A549 (cell line): Measurements from ENCODE around the gene MAP3K19. TPM values are rescaled to one million over a fixed set of nuclear protein-coding genes. Genes with fewer than 3 reads are reported as not detected.
A peak's percentile ranks its signal among the peaks of the same experiment; 100 is the strongest.

Experiments
- ATAC-seq, 2 experiments: fragments of 200-7000 bp in 1 of 2; fragments of >200 bp in 1 of 2; cut with Nextera tagmentation in 1 of 2; cut with Tn5 transposase in 1 of 2; 3 replicates each; pipeline versions ENCODE4 v1.8.0 to v1.9.1; 2018 to 2020; ENCODE audit warnings: mild to moderate bottlenecking in 1 of 2, moderate library complexity in 1 of 2
- CTCF ChIA-PET: fragments of 300-600 bp; sonication (Branson Sonifier 250); formaldehyde crosslinking; extraction: SDS; loops from one replicate; lab custom pipeline; 2021; ENCODE audit warnings: antibody characterized with exemption, inconsistent platforms; lab: Yijun Ruan, JAX
- POLR2A ChIA-PET: fragments of 350-600 bp; formaldehyde crosslinking; extraction: SDS; loops from one replicate; lab custom pipeline; 2021; ENCODE audit warnings: antibody characterized with exemption, inconsistent platforms; lab: Yijun Ruan, JAX
- DNase-seq, 2 experiments: peaks; one replicate each; pipeline versions ENCODE4 v3.0.0 to v3.0.0-alpha.2; 2011 to 2016; ENCODE audit warnings: low read depth in 1 of 2, low spot score in 1 of 2
- FAIRE-seq: peaks from 2 replicates; lab custom pipeline; 2011; peaks lifted over from hg19 to GRCh38; lab: Jason Lieb, UNC
- H3K27ac ChIP-seq, 2 experiments: fragments of >200 bp; sonication (Bioruptor Twin); formaldehyde crosslinking; 3 replicates each; pipeline ENCODE4 v1.5.1; 2016 to 2017
- H3K4me1 ChIP-seq: fragments of >200 bp; sonication (Bioruptor Twin); formaldehyde crosslinking; 3 replicates; pipeline ENCODE4 v1.6.1; 2016
- H3K4me2 ChIP-seq: fragments of >200 bp; sonication (Bioruptor Twin); formaldehyde crosslinking; 3 replicates; pipeline ENCODE4 v1.6.1; 2016
- H3K4me3 ChIP-seq: fragments of >200 bp; sonication (Bioruptor Twin); formaldehyde crosslinking; 3 replicates; pipeline ENCODE4 v1.5.1; 2016
- H3K9me3 ChIP-seq: fragments of >200 bp; sonication (Bioruptor Twin); formaldehyde crosslinking; 3 replicates; pipeline ENCODE4 v1.6.1; 2016
- CBX2 ChIP-seq: fragments of 200-600 bp; sonication (generic); IDR thresholded peaks from 2 replicates; pipeline ENCODE4 v1.6.1; 2016; ENCODE audit warnings: low read depth, mild to moderate bottlenecking, borderline replicate concordance
- CBX8 ChIP-seq: fragments of 200-600 bp; sonication (generic); IDR thresholded peaks from 2 replicates; pipeline ENCODE4 v1.6.1; 2016
- CEBPB ChIP-seq, 2 experiments: fragments of >200 bp in 1 of 2; sonication (Bioruptor Twin) in 1 of 2; formaldehyde crosslinking in 1 of 2; IDR thresholded peaks; 2 replicates each; pipeline ENCODE4 v1.6.1; 2012 to 2016
- CHD4 ChIP-seq: fragments of 200-600 bp; sonication (generic); IDR thresholded peaks from 2 replicates; pipeline ENCODE4 v1.6.1; 2016; ENCODE audit warnings: antibody characterized with exemption, mild to moderate bottlenecking, borderline replicate concordance
- EHF ChIP-seq: fragments of 250-450 bp; sonication (Bioruptor Pico); IDR thresholded peaks from 2 replicates; pipeline ENCODE4 v1.5.0; 2020; ENCODE audit warnings: mild to moderate bottlenecking
- EHMT2 ChIP-seq: fragments of 200-600 bp; sonication (generic); IDR thresholded peaks from 2 replicates; pipeline ENCODE4 v1.6.1; 2016; ENCODE audit warnings: antibody characterized with exemption, low read depth, mild to moderate bottlenecking, moderate library complexity
- ELK1 ChIP-seq: fragments of 150-350 bp; IDR thresholded peaks from 2 replicates; pipeline ENCODE4 v1.6.1; 2014; ENCODE audit warnings: low read depth, mild to moderate bottlenecking, low read length
- FOSB ChIP-seq: fragments of 250-450 bp; sonication (Bioruptor Pico); IDR thresholded peaks from 2 replicates; pipeline ENCODE4 v1.5.0; 2020; ENCODE audit warnings: mild to moderate bottlenecking, moderate library complexity
- FOSL2 ChIP-seq, 2 experiments: fragments of 450-650 bp in 1 of 2; fragments of >200 bp in 1 of 2; sonication (Bioruptor Twin) in 1 of 2; formaldehyde crosslinking; IDR thresholded peaks; 2 replicates each; pipeline versions ENCODE4 v1.5.0 to v1.6.1; 2016 to 2020; ENCODE audit warnings: mild to moderate bottlenecking in 1 of 2, moderate library complexity in 1 of 2
- FOXS1 ChIP-seq: fragments of 250-450 bp; sonication (Bioruptor Pico); IDR thresholded peaks from 2 replicates; pipeline ENCODE4 v1.5.0; 2020; ENCODE audit warnings: mild to moderate bottlenecking, moderate library complexity
- GATA3 ChIP-seq: IDR thresholded peaks from 2 replicates; pipeline ENCODE4 v1.6.1; 2012; ENCODE audit warnings: borderline replicate concordance
- HOXB5 ChIP-seq: fragments of 250-450 bp; sonication (Bioruptor Pico); IDR thresholded peaks from 2 replicates; pipeline ENCODE4 v1.5.0; 2020; ENCODE audit warnings: mild to moderate bottlenecking, moderate library complexity
- JUN ChIP-seq, 2 experiments: fragments of >200 bp; sonication (Bioruptor Twin); formaldehyde crosslinking; IDR thresholded peaks; 2 replicates in 1 of 2; 3 replicates in 1 of 2; pipeline ENCODE4 v1.6.1; 2016 to 2017
- MYC ChIP-seq: IDR thresholded peaks from 2 replicates; pipeline ENCODE4 v1.6.1; 2012; ENCODE audit warnings: mild to moderate bottlenecking, inconsistent platforms, low read length, improper control_type of control experiment, borderline replicate concordance
- NFE2L2 ChIP-seq: fragments of 150-350 bp; conservative IDR thresholded peaks from 2 replicates; pipeline ENCODE4 v1.6.1; 2014; ENCODE audit warnings: low read length
- PBX3 ChIP-seq: IDR thresholded peaks from 2 replicates; pipeline ENCODE4 v1.6.1; 2012
- PHF8 ChIP-seq: fragments of 200-600 bp; sonication (generic); IDR thresholded peaks from 2 replicates; pipeline ENCODE4 v1.6.1; 2016; ENCODE audit warnings: low read depth, mild to moderate bottlenecking, antibody characterized with exemption, moderate library complexity, borderline replicate concordance
- POLR2AphosphoS2 ChIP-seq: conservative IDR thresholded peaks from 2 replicates; pipeline ENCODE4 v1.6.1; 2012; ENCODE audit warnings: low read length, improper control_type of control experiment, inconsistent platforms
- RAD21 ChIP-seq, 2 experiments: fragments of >200 bp in 1 of 2; sonication (Bioruptor Twin) in 1 of 2; formaldehyde crosslinking in 1 of 2; IDR thresholded peaks in 1 of 2; conservative IDR thresholded peaks in 1 of 2; 2 replicates in 1 of 2; 3 replicates in 1 of 2; pipeline ENCODE4 v1.6.1; 2012 to 2018; ENCODE audit warnings: inconsistent platforms in 1 of 2
- RARB ChIP-seq: fragments of 250-450 bp; sonication (Bioruptor Pico); IDR thresholded peaks from 2 replicates; pipeline ENCODE4 v1.8.0; 2021; ENCODE audit warnings: mild to moderate bottlenecking, moderate library complexity
- RCOR1 ChIP-seq: fragments of 150-350 bp; IDR thresholded peaks from 2 replicates; pipeline ENCODE4 v1.6.1; 2014; ENCODE audit warnings: antibody characterized with exemption, low read length, low read depth
- SMC3 ChIP-seq: fragments of >200 bp; sonication (Bioruptor Twin); formaldehyde crosslinking; IDR thresholded peaks from 3 replicates; pipeline ENCODE4 v1.6.1; 2018; ENCODE audit warnings: inconsistent platforms
- TP53 ChIP-seq: fragments of 250-450 bp; sonication (Bioruptor Pico); IDR thresholded peaks from 2 replicates; pipeline ENCODE4 v1.5.0; 2021; ENCODE audit warnings: mild to moderate bottlenecking, moderate library complexity
- ZFP36 ChIP-seq: fragments of 450-650 bp; IDR thresholded peaks from 2 replicates; pipeline ENCODE4 v1.6.1; 2014; ENCODE audit warnings: borderline replicate concordance; ENCODE audit not compliant: partially characterized antibody
- ZSCAN20 ChIP-seq: fragments of 250-450 bp; sonication (Bioruptor Pico); IDR thresholded peaks from 2 replicates; pipeline ENCODE4 v1.8.0; 2022; ENCODE audit warnings: mild to moderate bottlenecking, moderate library complexity
- WGBS: methylation state at CpG from one replicate; pipeline ENCODE4 v1.1.6; 2017; ENCODE audit errors: missing lambda C conversion rate; 5-methylcytosine and 5-hydroxymethylcytosine counted together
- polyA plus RNA-seq, 4 experiments: library from polyadenylated mRNA; depleted of rRNA in 3 of 4; stranded (reverse); fragments of >200 nt; fragmentation: RNase III in 1 of 4; extraction: RNeasy Plus Mini Kit Qiagen cat#74134 plus additional on column Dnase treatment in 1 of 4; gene quantifications; 2 replicates in 3 of 4; 3 replicates in 1 of 4; pipeline ENCODE4 v1.2.3, GENCODE V29; 2011 to 2017
- TF ChIP-seq, protein P1 (sequence below): fragments of 250-450 bp; sonication (Bioruptor Pico); IDR thresholded peaks from 2 replicates; pipeline ENCODE4 v1.5.0; 2021; ENCODE audit warnings: mild to moderate bottlenecking, moderate library complexity, borderline replicate concordance
- TF ChIP-seq, protein P2 (sequence below): fragments of >200 bp; sonication (Bioruptor Twin); formaldehyde crosslinking; IDR thresholded peaks from 3 replicates; pipeline ENCODE4 v1.5.1; 2016
- TF ChIP-seq, protein P3 (sequence below): fragments of 450-650 bp; IDR thresholded peaks from 2 replicates; pipeline ENCODE4 v1.6.1; 2014; ENCODE audit warnings: antibody characterized with exemption

MAP3K19 gene
- polyA plus RNA-seq, 2 of the 4 experiments (the other 2 are of a cell fraction): not detected

- DNase-seq (no peak), ATAC-seq (no peak), FAIRE-seq (no peak)
- Histone ChIP-seq H3K4me1 (no peaks in the 10 kb centered on the region; the same call in 2 of the 3 replicates), H3K9me3 (no peaks in the 10 kb centered on the region), H3K27ac (no peak overlapping the region), H3K4me3 (no peak overlapping the region), H3K4me2 (no peak overlapping the region)
- 59% methylated on average over 2 of the region's 2 CpGs for WGBS
- ChIA-PET CTCF (interaction anchor here (0.7 to 1.7 kb wide), 2 partner anchors 11 to 653 kb away, joined by 3 to 5 read pairs; no protein-coding TSS in a partner anchor), POLR2A (no interaction called here)
- TF ChIP-seq, protein P1, sequence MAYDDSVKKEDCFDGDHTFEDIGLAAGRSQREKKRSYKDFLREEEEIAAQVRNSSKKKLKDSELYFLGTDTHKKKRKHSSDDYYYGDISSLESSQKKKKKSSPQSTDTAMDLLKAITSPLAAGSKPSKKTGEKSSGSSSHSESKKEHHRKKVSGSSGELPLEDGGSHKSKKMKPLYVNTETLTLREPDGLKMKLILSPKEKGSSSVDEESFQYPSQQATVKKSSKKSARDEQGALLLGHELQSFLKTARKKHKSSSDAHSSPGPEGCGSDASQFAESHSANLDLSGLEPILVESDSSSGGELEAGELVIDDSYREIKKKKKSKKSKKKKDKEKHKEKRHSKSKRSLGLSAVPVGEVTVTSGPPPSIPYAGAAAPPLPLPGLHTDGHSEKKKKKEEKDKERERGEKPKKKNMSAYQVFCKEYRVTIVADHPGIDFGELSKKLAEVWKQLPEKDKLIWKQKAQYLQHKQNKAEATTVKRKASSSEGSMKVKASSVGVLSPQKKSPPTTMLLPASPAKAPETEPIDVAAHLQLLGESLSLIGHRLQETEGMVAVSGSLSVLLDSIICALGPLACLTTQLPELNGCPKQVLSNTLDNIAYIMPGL (CRISPR knock-in tag): no peak
- TF ChIP-seq, protein P2, sequence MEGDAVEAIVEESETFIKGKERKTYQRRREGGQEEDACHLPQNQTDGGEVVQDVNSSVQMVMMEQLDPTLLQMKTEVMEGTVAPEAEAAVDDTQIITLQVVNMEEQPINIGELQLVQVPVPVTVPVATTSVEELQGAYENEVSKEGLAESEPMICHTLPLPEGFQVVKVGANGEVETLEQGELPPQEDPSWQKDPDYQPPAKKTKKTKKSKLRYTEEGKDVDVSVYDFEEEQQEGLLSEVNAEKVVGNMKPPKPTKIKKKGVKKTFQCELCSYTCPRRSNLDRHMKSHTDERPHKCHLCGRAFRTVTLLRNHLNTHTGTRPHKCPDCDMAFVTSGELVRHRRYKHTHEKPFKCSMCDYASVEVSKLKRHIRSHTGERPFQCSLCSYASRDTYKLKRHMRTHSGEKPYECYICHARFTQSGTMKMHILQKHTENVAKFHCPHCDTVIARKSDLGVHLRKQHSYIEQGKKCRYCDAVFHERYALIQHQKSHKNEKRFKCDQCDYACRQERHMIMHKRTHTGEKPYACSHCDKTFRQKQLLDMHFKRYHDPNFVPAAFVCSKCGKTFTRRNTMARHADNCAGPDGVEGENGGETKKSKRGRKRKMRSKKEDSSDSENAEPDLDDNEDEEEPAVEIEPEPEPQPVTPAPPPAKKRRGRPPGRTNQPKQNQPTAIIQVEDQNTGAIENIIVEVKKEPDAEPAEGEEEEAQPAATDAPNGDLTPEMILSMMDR: no peak
- TF ChIP-seq FOSL2 (IDR thresholded peaks at IDR 0.05) (no peak), FOSL2 (CRISPR knock-in tag; IDR thresholded peaks at IDR 0.05) (no peak), FOSB (CRISPR knock-in tag) (no peak), RAD21 (conservative IDR thresholded peaks at IDR 0.05 in 1 of 2, IDR thresholded peaks at IDR 0.05 in 1 of 2) (no peak), PBX3 (no peak), ZFP36 (no peak), CBX2 (no peak), EHMT2 (no peak), CHD4 (no peak), HOXB5 (CRISPR knock-in tag) (no peak), RARB (no peak), FOXS1 (CRISPR knock-in tag) (no peak), PHF8 (no peak), CBX8 (no peak), ELK1 (no peak), NFE2L2 (no peak), JUN (IDR thresholded peaks at IDR 0.05) (no peak), RCOR1 (no peak), SMC3 (no peak)
Measured at GRCh38 chr2:134999521-134999920, 47.7 kb downstream of the MAP3K19 start.

GRCh38 chr2:134988994-134989605 lies 58.1 kb downstream of the MAP3K19 start:
- CTCF ChIA-PET: interaction anchor here (0.6 to 5.9 kb wide), 19 partner anchors 9 to 1397 kb away, joined by 3 to 29 read pairs (median 4); partner anchors contain the start of gene MCM6
- ATAC-seq (peak; percentile 80 to 90), DNase-seq (peak; percentile 18 to 40), FAIRE-seq (peak; percentile 83)
- Histone ChIP-seq H3K4me1 (no peaks in the 10 kb centered on the region), H3K4me2 (no peak overlapping the region), H3K4me3 (no peak overlapping the region), H3K9me3 (no peaks in the 10 kb centered on the region), H3K27ac (no peak overlapping the region)
- WGBS: 3% methylated on average over 3 of the region's 3 CpGs
- POLR2A ChIA-PET: interaction anchor here (0.8 kb wide), 1 partner anchor 721 kb away, joined by 3 read pairs; no protein-coding TSS in a partner anchor
- TF ChIP-seq SMC3: peak; percentile 41
- no peak for TF ChIP-seq EHMT2
- TF ChIP-seq EHF (CRISPR knock-in tag): no peak
- TF ChIP-seq ZSCAN20 (CRISPR knock-in tag): no peak
- TF ChIP-seq TP53 (CRISPR knock-in tag): no peak
- TF ChIP-seq RCOR1: no peak
- TF ChIP-seq, protein P3, sequence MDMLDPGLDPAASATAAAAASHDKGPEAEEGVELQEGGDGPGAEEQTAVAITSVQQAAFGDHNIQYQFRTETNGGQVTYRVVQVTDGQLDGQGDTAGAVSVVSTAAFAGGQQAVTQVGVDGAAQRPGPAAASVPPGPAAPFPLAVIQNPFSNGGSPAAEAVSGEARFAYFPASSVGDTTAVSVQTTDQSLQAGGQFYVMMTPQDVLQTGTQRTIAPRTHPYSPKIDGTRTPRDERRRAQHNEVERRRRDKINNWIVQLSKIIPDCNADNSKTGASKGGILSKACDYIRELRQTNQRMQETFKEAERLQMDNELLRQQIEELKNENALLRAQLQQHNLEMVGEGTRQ: no peak
- TF ChIP-seq GATA3: no peak
- no peak for TF ChIP-seq MYC
- TF ChIP-seq POLR2AphosphoS2: no peak
- TF ChIP-seq RARB: no peak
- no peak for TF ChIP-seq JUN (IDR thresholded peaks at IDR 0.05)
- TF ChIP-seq CEBPB (IDR thresholded peaks at IDR 0.05): no peak
